HEK293 (cell line): ENCODE data around the gene SERINC4.
A peak's percentile ranks its signal among the peaks of the same experiment; 100 is the strongest.

Experiments used
- BCL11B ChIP-seq: fragments of 450-650 bp; formaldehyde crosslinking; IDR thresholded peaks from 2 replicates; pipeline ENCODE4 v1.5.1; 2016; ENCODE audit warnings: low read depth, missing biosample characterization, missing genetic modification characterization
- KLF10 ChIP-seq: fragments of 450-650 bp; IDR thresholded peaks from 2 replicates; pipeline ENCODE4 v1.5.1; 2018; ENCODE audit warnings: missing biosample characterization, mild to moderate bottlenecking, missing genetic modification characterization
- OVOL3 ChIP-seq: fragments of 450-650 bp; formaldehyde crosslinking; IDR thresholded peaks from 2 replicates; pipeline ENCODE4 v1.5.1; 2016; ENCODE audit warnings: missing biosample characterization, missing genetic modification characterization
- SCRT2 ChIP-seq: fragments of 450-650 bp; formaldehyde crosslinking; IDR thresholded peaks from 2 replicates; pipeline ENCODE4 v1.5.1; 2016; ENCODE audit warnings: missing biosample characterization, missing genetic modification characterization
- SP2 ChIP-seq: fragments of 450-650 bp; formaldehyde crosslinking; IDR thresholded peaks from 2 replicates; pipeline ENCODE4 v1.5.1; 2016; ENCODE audit warnings: missing biosample characterization, missing genetic modification characterization
- YY1 ChIP-seq: fragments of 450-650 bp; formaldehyde crosslinking; IDR thresholded peaks from 2 replicates; pipeline ENCODE4 v1.5.1; 2018; ENCODE audit warnings: missing biosample characterization, missing genetic modification characterization
- ZFP3 ChIP-seq: fragments of 450-650 bp; formaldehyde crosslinking; IDR thresholded peaks from 2 replicates; pipeline ENCODE4 v1.5.1; 2016; ENCODE audit warnings: low read depth, missing biosample characterization, missing genetic modification characterization
- ZNF114 ChIP-seq: fragments of 450-650 bp; formaldehyde crosslinking; IDR thresholded peaks from 2 replicates; pipeline ENCODE4 v1.5.0; 2017; ENCODE audit warnings: missing biosample characterization, missing genetic modification characterization
- ZNF19 ChIP-seq: fragments of 450-650 bp; formaldehyde crosslinking; IDR thresholded peaks from 2 replicates; pipeline ENCODE4; 2016; ENCODE audit warnings: missing biosample characterization, missing genetic modification characterization, low read depth
- ZNF211 ChIP-seq: fragments of 450-650 bp; formaldehyde crosslinking; IDR thresholded peaks from 2 replicates; pipeline ENCODE4 v1.5.1; 2016; ENCODE audit warnings: low read depth, missing biosample characterization, missing genetic modification characterization
- ZNF354C ChIP-seq: fragments of 450-650 bp; formaldehyde crosslinking; IDR thresholded peaks from 2 replicates; pipeline ENCODE4 v1.5.1; 2016; ENCODE audit warnings: missing biosample characterization, missing genetic modification characterization, low read depth, borderline replicate concordance
- ZNF48 ChIP-seq: fragments of 450-650 bp; formaldehyde crosslinking; IDR thresholded peaks from 2 replicates; pipeline ENCODE4 v1.5.1; 2016; ENCODE audit warnings: missing biosample characterization, missing genetic modification characterization
- ZNF837 ChIP-seq: fragments of 450-650 bp; formaldehyde crosslinking; IDR thresholded peaks from 2 replicates; pipeline ENCODE4 v1.5.1; 2016; ENCODE audit warnings: missing biosample characterization, missing genetic modification characterization
- ZXDB ChIP-seq: fragments of 450-650 bp; formaldehyde crosslinking; IDR thresholded peaks from 2 replicates; pipeline ENCODE4 v1.5.1; 2016; ENCODE audit warnings: missing biosample characterization, missing genetic modification characterization
- TF ChIP-seq, protein P1 (sequence below): fragments of 450-650 bp; formaldehyde crosslinking; IDR thresholded peaks from 2 replicates; pipeline ENCODE4 v1.5.1; 2016; ENCODE audit warnings: missing biosample characterization, missing genetic modification characterization, borderline replicate concordance
- TF ChIP-seq, protein P2 (sequence below): fragments of 450-650 bp; formaldehyde crosslinking; IDR thresholded peaks from 2 replicates; pipeline ENCODE4 v1.5.0; 2017; ENCODE audit warnings: missing biosample characterization, missing genetic modification characterization, borderline replicate concordance
- TF ChIP-seq, protein P3 (sequence below): fragments of 450-650 bp; formaldehyde crosslinking; IDR thresholded peaks from 2 replicates; pipeline ENCODE4 v1.5.1; 2016; ENCODE audit warnings: missing biosample characterization, missing genetic modification characterization
- TF ChIP-seq, protein P4 (sequence below): fragments of 450-650 bp; formaldehyde crosslinking; IDR thresholded peaks from 2 replicates; pipeline ENCODE4 v1.5.1; 2016; ENCODE audit warnings: missing biosample characterization, missing genetic modification characterization
- TF ChIP-seq, protein P5 (sequence below): fragments of 450-650 bp; formaldehyde crosslinking; conservative IDR thresholded peaks from 2 replicates; pipeline ENCODE4 v1.5.1; 2016; ENCODE audit warnings: low read depth, missing biosample characterization, missing genetic modification characterization
- TF ChIP-seq, protein P6 (sequence below): sonication (generic); formaldehyde crosslinking; IDR thresholded peaks from 2 replicates; pipeline ENCODE4 v1.8.1; 2022; ENCODE audit warnings: mild to moderate bottlenecking, moderate library complexity, missing genetic modification reagents

The SERINC4 gene

DNA sequence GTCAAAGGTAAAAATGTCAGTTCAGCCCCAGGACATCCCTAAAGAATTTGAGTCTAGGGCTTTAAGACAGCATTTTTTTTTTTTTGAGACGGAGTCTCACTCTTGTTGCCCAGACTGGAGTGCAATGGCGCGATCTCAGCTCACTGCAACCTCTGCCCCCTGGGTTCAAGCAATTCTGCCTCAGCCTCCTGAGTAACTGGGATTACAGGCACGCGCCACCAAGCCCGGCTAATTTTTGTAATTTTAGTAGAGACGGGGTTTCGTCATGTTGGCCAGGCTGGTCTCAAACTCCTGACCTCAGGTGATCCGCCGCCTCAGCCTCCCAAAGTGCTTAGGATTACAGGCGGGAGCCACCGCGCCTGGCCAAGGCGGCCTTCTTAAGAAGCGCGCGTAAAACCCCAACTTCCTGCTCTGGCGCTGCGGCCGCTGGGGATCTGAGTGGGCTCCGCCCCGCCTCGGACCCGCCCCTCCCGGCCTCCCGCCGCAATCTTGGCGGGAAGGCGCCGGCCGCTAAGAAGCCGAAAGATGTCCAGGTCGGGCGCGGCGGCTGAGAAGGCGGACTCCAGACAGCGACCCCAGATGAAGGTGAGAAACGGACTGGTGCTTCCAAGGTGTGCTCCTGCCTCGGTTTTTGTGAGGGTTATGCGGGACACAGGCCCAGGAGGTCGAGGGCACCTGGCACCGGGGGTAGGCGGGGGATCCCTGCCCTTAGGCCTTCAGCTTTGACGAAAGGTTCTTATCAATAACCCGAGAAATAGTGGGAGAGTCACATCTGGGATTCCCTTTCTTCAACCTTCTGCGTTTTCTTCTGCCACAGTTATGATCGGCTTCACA, 26.7 kb upstream of the SERINC4 start, which contains the start of gene WDR76 (continued):
- TF ChIP-seq, protein P1, sequence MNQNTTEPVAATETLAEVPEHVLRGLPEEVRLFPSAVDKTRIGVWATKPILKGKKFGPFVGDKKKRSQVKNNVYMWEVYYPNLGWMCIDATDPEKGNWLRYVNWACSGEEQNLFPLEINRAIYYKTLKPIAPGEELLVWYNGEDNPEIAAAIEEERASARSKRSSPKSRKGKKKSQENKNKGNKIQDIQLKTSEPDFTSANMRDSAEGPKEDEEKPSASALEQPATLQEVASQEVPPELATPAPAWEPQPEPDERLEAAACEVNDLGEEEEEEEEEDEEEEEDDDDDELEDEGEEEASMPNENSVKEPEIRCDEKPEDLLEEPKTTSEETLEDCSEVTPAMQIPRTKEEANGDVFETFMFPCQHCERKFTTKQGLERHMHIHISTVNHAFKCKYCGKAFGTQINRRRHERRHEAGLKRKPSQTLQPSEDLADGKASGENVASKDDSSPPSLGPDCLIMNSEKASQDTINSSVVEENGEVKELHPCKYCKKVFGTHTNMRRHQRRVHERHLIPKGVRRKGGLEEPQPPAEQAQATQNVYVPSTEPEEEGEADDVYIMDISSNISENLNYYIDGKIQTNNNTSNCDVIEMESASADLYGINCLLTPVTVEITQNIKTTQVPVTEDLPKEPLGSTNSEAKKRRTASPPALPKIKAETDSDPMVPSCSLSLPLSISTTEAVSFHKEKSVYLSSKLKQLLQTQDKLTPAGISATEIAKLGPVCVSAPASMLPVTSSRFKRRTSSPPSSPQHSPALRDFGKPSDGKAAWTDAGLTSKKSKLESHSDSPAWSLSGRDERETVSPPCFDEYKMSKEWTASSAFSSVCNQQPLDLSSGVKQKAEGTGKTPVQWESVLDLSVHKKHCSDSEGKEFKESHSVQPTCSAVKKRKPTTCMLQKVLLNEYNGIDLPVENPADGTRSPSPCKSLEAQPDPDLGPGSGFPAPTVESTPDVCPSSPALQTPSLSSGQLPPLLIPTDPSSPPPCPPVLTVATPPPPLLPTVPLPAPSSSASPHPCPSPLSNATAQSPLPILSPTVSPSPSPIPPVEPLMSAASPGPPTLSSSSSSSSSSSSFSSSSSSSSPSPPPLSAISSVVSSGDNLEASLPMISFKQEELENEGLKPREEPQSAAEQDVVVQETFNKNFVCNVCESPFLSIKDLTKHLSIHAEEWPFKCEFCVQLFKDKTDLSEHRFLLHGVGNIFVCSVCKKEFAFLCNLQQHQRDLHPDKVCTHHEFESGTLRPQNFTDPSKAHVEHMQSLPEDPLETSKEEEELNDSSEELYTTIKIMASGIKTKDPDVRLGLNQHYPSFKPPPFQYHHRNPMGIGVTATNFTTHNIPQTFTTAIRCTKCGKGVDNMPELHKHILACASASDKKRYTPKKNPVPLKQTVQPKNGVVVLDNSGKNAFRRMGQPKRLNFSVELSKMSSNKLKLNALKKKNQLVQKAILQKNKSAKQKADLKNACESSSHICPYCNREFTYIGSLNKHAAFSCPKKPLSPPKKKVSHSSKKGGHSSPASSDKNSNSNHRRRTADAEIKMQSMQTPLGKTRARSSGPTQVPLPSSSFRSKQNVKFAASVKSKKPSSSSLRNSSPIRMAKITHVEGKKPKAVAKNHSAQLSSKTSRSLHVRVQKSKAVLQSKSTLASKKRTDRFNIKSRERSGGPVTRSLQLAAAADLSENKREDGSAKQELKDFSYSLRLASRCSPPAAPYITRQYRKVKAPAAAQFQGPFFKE, result no peak
- TF ChIP-seq, protein P2, sequence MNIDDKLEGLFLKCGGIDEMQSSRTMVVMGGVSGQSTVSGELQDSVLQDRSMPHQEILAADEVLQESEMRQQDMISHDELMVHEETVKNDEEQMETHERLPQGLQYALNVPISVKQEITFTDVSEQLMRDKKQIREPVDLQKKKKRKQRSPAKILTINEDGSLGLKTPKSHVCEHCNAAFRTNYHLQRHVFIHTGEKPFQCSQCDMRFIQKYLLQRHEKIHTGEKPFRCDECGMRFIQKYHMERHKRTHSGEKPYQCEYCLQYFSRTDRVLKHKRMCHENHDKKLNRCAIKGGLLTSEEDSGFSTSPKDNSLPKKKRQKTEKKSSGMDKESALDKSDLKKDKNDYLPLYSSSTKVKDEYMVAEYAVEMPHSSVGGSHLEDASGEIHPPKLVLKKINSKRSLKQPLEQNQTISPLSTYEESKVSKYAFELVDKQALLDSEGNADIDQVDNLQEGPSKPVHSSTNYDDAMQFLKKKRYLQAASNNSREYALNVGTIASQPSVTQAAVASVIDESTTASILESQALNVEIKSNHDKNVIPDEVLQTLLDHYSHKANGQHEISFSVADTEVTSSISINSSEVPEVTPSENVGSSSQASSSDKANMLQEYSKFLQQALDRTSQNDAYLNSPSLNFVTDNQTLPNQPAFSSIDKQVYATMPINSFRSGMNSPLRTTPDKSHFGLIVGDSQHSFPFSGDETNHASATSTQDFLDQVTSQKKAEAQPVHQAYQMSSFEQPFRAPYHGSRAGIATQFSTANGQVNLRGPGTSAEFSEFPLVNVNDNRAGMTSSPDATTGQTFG (tag by site-specific recombination), result no peak
- no peak for TF ChIP-seq ZNF114 (tag by site-specific recombination)
- TF ChIP-seq ZNF354C (tag by site-specific recombination), result no peak
- no peak for TF ChIP-seq BCL11B (tag by site-specific recombination)
- TF ChIP-seq ZNF211 (tag by site-specific recombination), result no peak
- TF ChIP-seq, protein P3, sequence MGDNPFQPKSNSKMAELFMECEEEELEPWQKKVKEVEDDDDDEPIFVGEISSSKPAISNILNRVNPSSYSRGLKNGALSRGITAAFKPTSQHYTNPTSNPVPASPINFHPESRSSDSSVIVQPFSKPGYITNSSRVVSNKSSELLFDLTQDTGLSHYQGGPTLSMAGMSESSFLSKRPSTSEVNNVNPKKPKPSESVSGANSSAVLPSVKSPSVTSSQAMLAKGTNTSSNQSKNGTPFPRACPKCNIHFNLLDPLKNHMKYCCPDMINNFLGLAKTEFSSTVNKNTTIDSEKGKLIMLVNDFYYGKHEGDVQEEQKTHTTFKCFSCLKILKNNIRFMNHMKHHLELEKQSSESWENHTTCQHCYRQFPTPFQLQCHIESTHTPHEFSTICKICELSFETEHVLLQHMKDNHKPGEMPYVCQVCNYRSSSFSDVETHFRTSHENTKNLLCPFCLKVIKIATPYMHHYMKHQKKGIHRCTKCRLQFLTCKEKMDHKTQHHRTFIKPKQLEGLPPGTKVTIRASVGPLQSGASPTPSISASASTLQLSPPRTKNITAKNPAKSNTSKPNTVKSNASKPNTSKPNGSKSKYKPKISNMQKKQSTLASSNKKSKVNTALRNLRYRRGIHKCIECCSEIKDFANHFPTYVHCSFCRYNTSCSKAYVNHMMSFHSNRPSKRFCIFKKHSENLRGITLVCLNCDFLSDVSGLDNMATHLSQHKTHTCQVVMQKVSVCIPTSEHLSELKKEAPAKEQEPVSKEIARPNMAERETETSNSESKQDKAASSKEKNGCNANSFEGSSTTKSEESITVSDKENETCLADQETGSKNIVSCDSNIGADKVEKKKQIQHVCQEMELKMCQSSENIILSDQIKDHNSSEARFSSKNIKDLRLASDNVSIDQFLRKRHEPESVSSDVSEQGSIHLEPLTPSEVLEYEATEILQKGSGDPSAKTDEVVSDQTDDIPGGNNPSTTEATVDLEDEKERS, result peak; percentile 40; the same call in 1 of the 2 replicates
- no peak for TF ChIP-seq OVOL3
- peak; percentile 63 for TF ChIP-seq ZXDB (tag by site-specific recombination)
- TF ChIP-seq, protein P4, sequence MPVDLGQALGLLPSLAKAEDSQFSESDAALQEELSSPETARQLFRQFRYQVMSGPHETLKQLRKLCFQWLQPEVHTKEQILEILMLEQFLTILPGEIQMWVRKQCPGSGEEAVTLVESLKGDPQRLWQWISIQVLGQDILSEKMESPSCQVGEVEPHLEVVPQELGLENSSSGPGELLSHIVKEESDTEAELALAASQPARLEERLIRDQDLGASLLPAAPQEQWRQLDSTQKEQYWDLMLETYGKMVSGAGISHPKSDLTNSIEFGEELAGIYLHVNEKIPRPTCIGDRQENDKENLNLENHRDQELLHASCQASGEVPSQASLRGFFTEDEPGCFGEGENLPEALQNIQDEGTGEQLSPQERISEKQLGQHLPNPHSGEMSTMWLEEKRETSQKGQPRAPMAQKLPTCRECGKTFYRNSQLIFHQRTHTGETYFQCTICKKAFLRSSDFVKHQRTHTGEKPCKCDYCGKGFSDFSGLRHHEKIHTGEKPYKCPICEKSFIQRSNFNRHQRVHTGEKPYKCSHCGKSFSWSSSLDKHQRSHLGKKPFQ (tag by site-specific recombination), result no peak
- TF ChIP-seq ZFP3 (tag by site-specific recombination), result no peak
- no peak for TF ChIP-seq SCRT2 (tag by site-specific recombination)
- no peak for TF ChIP-seq ZNF837
- TF ChIP-seq, protein P5, sequence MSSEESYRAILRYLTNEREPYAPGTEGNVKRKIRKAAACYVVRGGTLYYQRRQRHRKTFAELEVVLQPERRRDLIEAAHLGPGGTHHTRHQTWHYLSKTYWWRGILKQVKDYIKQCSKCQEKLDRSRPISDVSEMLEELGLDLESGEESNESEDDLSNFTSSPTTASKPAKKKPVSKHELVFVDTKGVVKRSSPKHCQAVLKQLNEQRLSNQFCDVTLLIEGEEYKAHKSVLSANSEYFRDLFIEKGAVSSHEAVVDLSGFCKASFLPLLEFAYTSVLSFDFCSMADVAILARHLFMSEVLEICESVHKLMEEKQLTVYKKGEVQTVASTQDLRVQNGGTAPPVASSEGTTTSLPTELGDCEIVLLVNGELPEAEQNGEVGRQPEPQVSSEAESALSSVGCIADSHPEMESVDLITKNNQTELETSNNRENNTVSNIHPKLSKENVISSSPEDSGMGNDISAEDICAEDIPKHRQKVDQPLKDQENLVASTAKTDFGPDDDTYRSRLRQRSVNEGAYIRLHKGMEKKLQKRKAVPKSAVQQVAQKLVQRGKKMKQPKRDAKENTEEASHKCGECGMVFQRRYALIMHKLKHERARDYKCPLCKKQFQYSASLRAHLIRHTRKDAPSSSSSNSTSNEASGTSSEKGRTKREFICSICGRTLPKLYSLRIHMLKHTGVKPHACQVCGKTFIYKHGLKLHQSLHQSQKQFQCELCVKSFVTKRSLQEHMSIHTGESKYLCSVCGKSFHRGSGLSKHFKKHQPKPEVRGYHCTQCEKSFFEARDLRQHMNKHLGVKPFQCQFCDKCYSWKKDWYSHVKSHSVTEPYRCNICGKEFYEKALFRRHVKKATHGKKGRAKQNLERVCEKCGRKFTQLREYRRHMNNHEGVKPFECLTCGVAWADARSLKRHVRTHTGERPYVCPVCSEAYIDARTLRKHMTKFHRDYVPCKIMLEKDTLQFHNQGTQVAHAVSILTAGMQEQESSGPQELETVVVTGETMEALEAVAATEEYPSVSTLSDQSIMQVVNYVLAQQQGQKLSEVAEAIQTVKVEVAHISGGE, result no peak; the same call in 1 of the 2 replicates
- TF ChIP-seq ZNF48 (tag by site-specific recombination), result no peak
- TF ChIP-seq, protein P6, sequence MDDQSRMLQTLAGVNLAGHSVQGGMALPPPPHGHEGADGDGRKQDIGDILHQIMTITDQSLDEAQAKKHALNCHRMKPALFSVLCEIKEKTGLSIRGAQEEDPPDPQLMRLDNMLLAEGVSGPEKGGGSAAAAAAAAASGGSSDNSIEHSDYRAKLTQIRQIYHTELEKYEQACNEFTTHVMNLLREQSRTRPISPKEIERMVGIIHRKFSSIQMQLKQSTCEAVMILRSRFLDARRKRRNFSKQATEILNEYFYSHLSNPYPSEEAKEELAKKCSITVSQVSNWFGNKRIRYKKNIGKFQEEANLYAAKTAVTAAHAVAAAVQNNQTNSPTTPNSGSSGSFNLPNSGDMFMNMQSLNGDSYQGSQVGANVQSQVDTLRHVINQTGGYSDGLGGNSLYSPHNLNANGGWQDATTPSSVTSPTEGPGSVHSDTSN (CRISPR knock-in tag), result no peak
- TF ChIP-seq YY1, result no peak
- no peak for TF ChIP-seq ZNF19
- 0 out of 2 replicates have a peak, but pooled peaks have one; percentile 48 for TF ChIP-seq KLF10 (tag by site-specific recombination)
- peak; percentile 78 for TF ChIP-seq SP2
